Astrocyte (in vitro differentiated cells and primary cell): ENCODE measurements around the gene OR10J4. TPM values are rescaled to one million over a fixed set of nuclear protein-coding genes. Genes with fewer than 3 reads are reported as not detected.

Experiments
- DNase-seq: peaks from one replicate; pipeline ENCODE4 v3.0.0-alpha.2; 2010; ENCODE audit warnings: low read depth
- FAIRE-seq: peaks from 2 replicates; lab custom pipeline; 2011; peaks lifted over from hg19 to GRCh38; lab: Jason Lieb, UNC
- H2AFZ ChIP-seq: 2 replicates; pipeline ENCODE4 v1.6.0; 2012; ENCODE audit warnings: low read depth, low read length, inconsistent platforms
- H3K27ac ChIP-seq: 2 replicates; pipeline ENCODE4 v1.5.1; 2011; ENCODE audit warnings: low read depth, low read length, inconsistent platforms
- H3K27me3 ChIP-seq: 2 replicates; pipeline ENCODE4 v1.6.0; 2011; ENCODE audit warnings: low read length, inconsistent platforms; ENCODE audit not compliant: insufficient read depth
- H3K36me3 ChIP-seq: 2 replicates; pipeline ENCODE4 v1.5.1; 2011; ENCODE audit warnings: low read length, inconsistent platforms; ENCODE audit not compliant: insufficient read depth
- H3K4me1 ChIP-seq: 2 replicates; pipeline ENCODE4 v1.5.1; 2011; ENCODE audit warnings: low read length, inconsistent platforms; ENCODE audit not compliant: insufficient read depth
- H3K4me2 ChIP-seq: 2 replicates; pipeline ENCODE4 v1.6.0; 2012; ENCODE audit warnings: low read length, inconsistent platforms
- H3K4me3 ChIP-seq: 2 replicates; pipeline ENCODE4 v1.5.1; 2011; ENCODE audit warnings: low read depth, mild to moderate bottlenecking, low read length, inconsistent platforms; ENCODE audit not compliant: insufficient read depth
- H3K79me2 ChIP-seq: 2 replicates; pipeline ENCODE4 v1.6.0; 2012; ENCODE audit warnings: mild to moderate bottlenecking, low read length, inconsistent platforms; ENCODE audit not compliant: insufficient read depth
- H3K9ac ChIP-seq: 2 replicates; pipeline ENCODE4 v1.6.0; 2012; ENCODE audit warnings: mild to moderate bottlenecking, low read length, inconsistent platforms
- H3K9me3 ChIP-seq: 2 replicates; pipeline ENCODE4 v1.5.1; 2012; ENCODE audit warnings: low read depth, mild to moderate bottlenecking, low read length, inconsistent platforms; ENCODE audit not compliant: insufficient read depth
- H4K20me1 ChIP-seq: 2 replicates; pipeline ENCODE4 v1.6.0; 2012; ENCODE audit warnings: low read length, inconsistent platforms; ENCODE audit not compliant: insufficient read depth
- H3K27ac Mint-ChIP-seq: one replicate; pipeline ENCODE4 v1.8.0; 2021; ENCODE audit warnings: mild to moderate bottlenecking, mixed read lengths; ENCODE audit not compliant: unreplicated experiment
- H3K27me3 Mint-ChIP-seq: one replicate; pipeline ENCODE4 v1.8.0; 2021; ENCODE audit warnings: low read depth, mixed read lengths; ENCODE audit not compliant: unreplicated experiment
- H3K36me3 Mint-ChIP-seq: one replicate; pipeline ENCODE4 v1.8.0; 2021; ENCODE audit warnings: low read depth, mixed read lengths; ENCODE audit not compliant: unreplicated experiment
- H3K4me1 Mint-ChIP-seq: one replicate; pipeline ENCODE4 v1.8.0; 2021; ENCODE audit warnings: low read depth, mixed read lengths; ENCODE audit not compliant: unreplicated experiment
- H3K4me3 Mint-ChIP-seq: one replicate; pipeline ENCODE4 v1.8.0; 2021; ENCODE audit warnings: mild to moderate bottlenecking, moderate library complexity, mixed read lengths; ENCODE audit not compliant: unreplicated experiment
- H3K9me3 Mint-ChIP-seq: one replicate; pipeline ENCODE4 v1.8.0; 2021; ENCODE audit warnings: mild to moderate bottlenecking, mixed read lengths; ENCODE audit not compliant: unreplicated experiment
- EZH2 ChIP-seq: IDR thresholded peaks from 2 replicates; pipeline ENCODE4 v1.6.1; 2012; ENCODE audit warnings: mild to moderate bottlenecking, low read length, inconsistent platforms; ENCODE audit not compliant: insufficient read depth
- total RNA-seq: library from RNA; stranded (reverse); gene quantifications from 2 replicates; pipeline ENCODE4 v1.2.1, GENCODE V29; 2021
- TF ChIP-seq, protein P1 (sequence below): IDR thresholded peaks from 2 replicates; pipeline ENCODE4 v1.5.1; 2011; ENCODE audit warnings: low read depth, mild to moderate bottlenecking, inconsistent platforms, low read length, moderate library complexity; ENCODE audit not compliant: insufficient read depth

OR10J4 gene
- total RNA-seq, 1 donor from 2014 or later = not detected

GRCh38 chr1:159469921-159470533 is 38.0 kb downstream of the OR10J4 start:
- no peaks in the 10 kb centered on the region for H3K79me2 ChIP-seq
- Mint-ChIP-seq H3K27ac (no peak overlapping the region), H3K4me3 (no peak overlapping the region), H3K4me1 (peaks cover 8% of the 10 kb centered on the region), H3K27me3 (no peaks in the 10 kb centered on the region), H3K9me3 (no peaks in the 10 kb centered on the region), H3K36me3 (no peaks in the 10 kb centered on the region)
- H3K9ac ChIP-seq = no peak overlapping the region
- H3K4me3 ChIP-seq = no peak overlapping the region
- TF ChIP-seq, protein P1, sequence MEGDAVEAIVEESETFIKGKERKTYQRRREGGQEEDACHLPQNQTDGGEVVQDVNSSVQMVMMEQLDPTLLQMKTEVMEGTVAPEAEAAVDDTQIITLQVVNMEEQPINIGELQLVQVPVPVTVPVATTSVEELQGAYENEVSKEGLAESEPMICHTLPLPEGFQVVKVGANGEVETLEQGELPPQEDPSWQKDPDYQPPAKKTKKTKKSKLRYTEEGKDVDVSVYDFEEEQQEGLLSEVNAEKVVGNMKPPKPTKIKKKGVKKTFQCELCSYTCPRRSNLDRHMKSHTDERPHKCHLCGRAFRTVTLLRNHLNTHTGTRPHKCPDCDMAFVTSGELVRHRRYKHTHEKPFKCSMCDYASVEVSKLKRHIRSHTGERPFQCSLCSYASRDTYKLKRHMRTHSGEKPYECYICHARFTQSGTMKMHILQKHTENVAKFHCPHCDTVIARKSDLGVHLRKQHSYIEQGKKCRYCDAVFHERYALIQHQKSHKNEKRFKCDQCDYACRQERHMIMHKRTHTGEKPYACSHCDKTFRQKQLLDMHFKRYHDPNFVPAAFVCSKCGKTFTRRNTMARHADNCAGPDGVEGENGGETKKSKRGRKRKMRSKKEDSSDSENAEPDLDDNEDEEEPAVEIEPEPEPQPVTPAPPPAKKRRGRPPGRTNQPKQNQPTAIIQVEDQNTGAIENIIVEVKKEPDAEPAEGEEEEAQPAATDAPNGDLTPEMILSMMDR = no peak
- TF ChIP-seq EZH2 = no peak
- no peaks in the 10 kb centered on the region for H3K9me3 ChIP-seq
- H3K27ac ChIP-seq = no peak overlapping the region
- no peaks in the 10 kb centered on the region for H3K36me3 ChIP-seq
- no peaks in the 10 kb centered on the region for H3K27me3 ChIP-seq
- FAIRE-seq (no peak), DNase-seq (no peak)
- no peak overlapping the region for H2AFZ ChIP-seq
- H3K4me2 ChIP-seq = no peak overlapping the region
- H4K20me1 ChIP-seq = no peaks in the 10 kb centered on the region
- H3K4me1 ChIP-seq = no peaks in the 10 kb centered on the region

GRCh38 chr1:159473335-159473734 is 41.3 kb downstream of the OR10J4 start:
- no peaks in the 10 kb centered on the region for H3K4me1 ChIP-seq
- TF ChIP-seq, protein P1 = no peak
- TF ChIP-seq EZH2 = no peak
- no peak overlapping the region for H2AFZ ChIP-seq
- FAIRE-seq = no peak
- no peaks in the 10 kb centered on the region for H3K36me3 ChIP-seq
- no peaks in the 10 kb centered on the region for H3K9me3 ChIP-seq
- H3K27me3 Mint-ChIP-seq = no peaks in the 10 kb centered on the region
- H4K20me1 ChIP-seq = no peaks in the 10 kb centered on the region
- peaks cover 8% of the 10 kb centered on the region for H3K4me1 Mint-ChIP-seq
- no peaks in the 10 kb centered on the region for H3K79me2 ChIP-seq
- H3K27me3 ChIP-seq = no peaks in the 10 kb centered on the region
- no peaks in the 10 kb centered on the region for H3K9me3 Mint-ChIP-seq
- no peak overlapping the region for H3K4me3 Mint-ChIP-seq
- H3K4me3 ChIP-seq = no peak overlapping the region
- no peak overlapping the region for H3K9ac ChIP-seq
- H3K36me3 Mint-ChIP-seq = no peaks in the 10 kb centered on the region
- H3K27ac ChIP-seq = no peak overlapping the region
- no peak for DNase-seq
- no peak overlapping the region for H3K4me2 ChIP-seq
- H3K27ac Mint-ChIP-seq = no peak overlapping the region

- no peak overlapping the region for H3K4me2 ChIP-seq
- no peaks in the 10 kb centered on the region for H3K4me1 ChIP-seq
- Mint-ChIP-seq H3K4me1 (peaks cover 4% of the 10 kb centered on the region), H3K9me3 (no peaks in the 10 kb centered on the region), H3K36me3 (no peaks in the 10 kb centered on the region), H3K27ac (no peak overlapping the region), H3K4me3 (no peak overlapping the region), H3K27me3 (no peaks in the 10 kb centered on the region)
- H3K27ac ChIP-seq = no peak overlapping the region
- no peak overlapping the region for H3K4me3 ChIP-seq
- H3K27me3 ChIP-seq = no peaks in the 10 kb centered on the region
- no peaks in the 10 kb centered on the region for H3K36me3 ChIP-seq
- TF ChIP-seq, protein P1 = no peak
- no peak for TF ChIP-seq EZH2
- H3K9ac ChIP-seq = no peak overlapping the region
- H3K79me2 ChIP-seq = no peaks in the 10 kb centered on the region
- H3K9me3 ChIP-seq = no peaks in the 10 kb centered on the region
- FAIRE-seq (no peak), DNase-seq (no peak)
- H4K20me1 ChIP-seq = no peaks in the 10 kb centered on the region
- H2AFZ ChIP-seq = no peak overlapping the region
Observed at GRCh38 chr1:159474926-159475325, 42.9 kb downstream of the OR10J4 start.
